ENCODE data around the gene ADAM12. TPM values are rescaled to one million over a fixed set of nuclear protein-coding genes. Genes with fewer than 3 reads are reported as not detected.

The ADAM12 gene
- total and polyA plus RNA-seq, 2 of the 13 experiments (the other 11 are each of a cell fraction or from before 2014, with no cell fraction given), result not detected

GRCh38 chr10:126425489-126426065, 37.3 kb upstream of the ADAM12 start:
- Histone ChIP-seq H2AFZ (ENCODE audit: low read length) (no peak overlapping the region), H3K36me3 (replicated peaks in 1 of 2; ENCODE audit: control insufficient read depth in 1 of 2, insufficient read depth in 2 of 2, low read length in 2 of 2) (no peaks in the 10 kb centered on the region), H3K27me3 (ENCODE audit: control insufficient read depth in 1 of 2, insufficient read depth in 2 of 2, low read length in 2 of 2) (peaks cover 0 to 12% of the 10 kb centered on the region in 2 experiments; a peak in 3 of 5 replicates), H3K79me2 (ENCODE audit: insufficient read depth, low read length) (no peaks in the 10 kb centered on the region), H3K9ac (ENCODE audit: insufficient read depth, low read depth, low read length) (no peak overlapping the region), H3K9me3 (ENCODE audit: low read length) (peaks cover 9% of the 10 kb centered on the region), H3K4me1 (ENCODE audit: insufficient read depth, low read length) (no peaks in the 10 kb centered on the region), H3K4me3 (replicated peaks in 1 of 3; ENCODE audit: insufficient read depth in 1 of 3, low read depth in 2 of 3, low read length in 3 of 3) (no peak overlapping the region), H4K20me1 (ENCODE audit: insufficient read depth, low read length) (no peaks in the 10 kb centered on the region), H3K27ac (ENCODE audit: extremely low read length, insufficient read depth, low read length) (no peak overlapping the region), H3K4me2 (ENCODE audit: low read depth, low read length) (no peak overlapping the region)
- ATAC-seq, result no peak
- no TSS peak for BruUV-seq (replicated peaks)
- no peak for FAIRE-seq
- 31% methylated on average over 8 of the region's 8 CpGs for WGBS (ENCODE audit: low lambda C conversion rate)
- intact Hi-C loops (cut with micrococcal nuclease; ENCODE audit: unreplicated experiment) (no loop called here), in situ Hi-C loops (cut with HindIII; ENCODE audit: extremely low pct_ligation_motif_present, low pct_unique_long_range_greater_than_20kb) (no loop called here)
- DNase-seq (ENCODE audit: low spot score), result no peak
- ChIA-PET CTCF (ENCODE audit: low intra/inter-chr PET ratio, low total read pairs) (no interaction called here), POLR2A (no interaction called here)
- TF ChIP-seq JUNB (CRISPR knock-in tag; IDR thresholded peaks at IDR 0.05; ENCODE audit: borderline replicate concordance) (no peak), TARDBP (CRISPR knock-in tag; IDR thresholded peaks at IDR 0.05) (no peak), PHF5A (CRISPR knock-in tag; IDR thresholded peaks at IDR 0.05; ENCODE audit: low read depth, unreplicated experiment) (no peak), HNF4G (IDR thresholded peaks at IDR 0.05; ENCODE audit: borderline replicate concordance, low read depth, low read length) (no peak), HNF4G (CRISPR knock-in tag; IDR thresholded peaks at IDR 0.05; ENCODE audit: borderline replicate concordance, low read depth) (no peak), SP2 (CRISPR knock-in tag; IDR thresholded peaks at IDR 0.05) (no peak), ZNF713 (CRISPR knock-in tag; IDR thresholded peaks at IDR 0.05) (no peak), ATF7-NPFF (CRISPR knock-in tag; IDR thresholded peaks at IDR 0.05; ENCODE audit: low read depth) (no peak), ZNF891 (CRISPR knock-in tag; IDR thresholded peaks at IDR 0.05) (no peak), THRA (CRISPR knock-in tag; IDR thresholded peaks at IDR 0.05; ENCODE audit: borderline replicate concordance) (no peak), ZEB1 (IDR thresholded peaks at IDR 0.05; ENCODE audit: insufficient replicate concordance, low read depth) (no peak), POLR2G (IDR thresholded peaks at IDR 0.05; ENCODE audit: low read depth, low read length) (no peak), ZNF660 (CRISPR knock-in tag; IDR thresholded peaks at IDR 0.05; ENCODE audit: borderline replicate concordance, low read depth) (no peak), ZNF574 (CRISPR knock-in tag; IDR thresholded peaks at IDR 0.05) (no peak)
- TF ChIP-seq, protein P1, sequence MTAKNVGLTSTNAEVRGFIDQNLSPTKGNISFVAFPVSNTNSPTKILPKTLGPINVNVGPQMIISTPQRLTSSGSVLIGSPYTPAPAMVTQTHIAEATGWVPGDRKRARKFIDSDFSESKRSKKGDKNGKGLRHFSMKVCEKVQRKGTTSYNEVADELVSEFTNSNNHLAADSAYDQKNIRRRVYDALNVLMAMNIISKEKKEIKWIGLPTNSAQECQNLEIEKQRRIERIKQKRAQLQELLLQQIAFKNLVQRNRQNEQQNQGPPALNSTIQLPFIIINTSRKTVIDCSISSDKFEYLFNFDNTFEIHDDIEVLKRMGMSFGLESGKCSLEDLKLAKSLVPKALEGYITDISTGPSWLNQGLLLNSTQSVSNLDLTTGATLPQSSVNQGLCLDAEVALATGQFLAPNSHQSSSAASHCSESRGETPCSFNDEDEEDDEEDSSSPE (CRISPR knock-in tag; IDR thresholded peaks at IDR 0.05), result no peak
